ENCODE results near the gene TNK2. TPM values are rescaled to one million over a fixed set of nuclear protein-coding genes. Genes with fewer than 3 reads are reported as not detected.
"Not testable (repeated sequence)": the region's sequence is repeated elsewhere in the genome, so short reads cannot be mapped to it uniquely, and the experiment has no call there.

The TNK2 gene
- total and polyA plus RNA-seq, 2 experiments from 2014 or later: 26.1 to 95.3 TPM

GRCh38 chr3:195921334-195921791, 13.0 kb upstream of the TNK2 start:
- Histone ChIP-seq H3K27ac (no peak overlapping the region), H3K36me3 (no peaks in the 10 kb centered on the region), H3K4me3 (no peak overlapping the region), H3K9me3 (ENCODE audit: low read depth) (no peaks in the 10 kb centered on the region), H3K27me3 (no peaks in the 10 kb centered on the region), H3K4me1 (ENCODE audit: low read depth) (no peaks in the 10 kb centered on the region)
- DNase-seq (ENCODE audit: low read depth in 1 of 2, low spot score in 1 of 2): no peak
- TF ChIP-seq, protein P1, sequence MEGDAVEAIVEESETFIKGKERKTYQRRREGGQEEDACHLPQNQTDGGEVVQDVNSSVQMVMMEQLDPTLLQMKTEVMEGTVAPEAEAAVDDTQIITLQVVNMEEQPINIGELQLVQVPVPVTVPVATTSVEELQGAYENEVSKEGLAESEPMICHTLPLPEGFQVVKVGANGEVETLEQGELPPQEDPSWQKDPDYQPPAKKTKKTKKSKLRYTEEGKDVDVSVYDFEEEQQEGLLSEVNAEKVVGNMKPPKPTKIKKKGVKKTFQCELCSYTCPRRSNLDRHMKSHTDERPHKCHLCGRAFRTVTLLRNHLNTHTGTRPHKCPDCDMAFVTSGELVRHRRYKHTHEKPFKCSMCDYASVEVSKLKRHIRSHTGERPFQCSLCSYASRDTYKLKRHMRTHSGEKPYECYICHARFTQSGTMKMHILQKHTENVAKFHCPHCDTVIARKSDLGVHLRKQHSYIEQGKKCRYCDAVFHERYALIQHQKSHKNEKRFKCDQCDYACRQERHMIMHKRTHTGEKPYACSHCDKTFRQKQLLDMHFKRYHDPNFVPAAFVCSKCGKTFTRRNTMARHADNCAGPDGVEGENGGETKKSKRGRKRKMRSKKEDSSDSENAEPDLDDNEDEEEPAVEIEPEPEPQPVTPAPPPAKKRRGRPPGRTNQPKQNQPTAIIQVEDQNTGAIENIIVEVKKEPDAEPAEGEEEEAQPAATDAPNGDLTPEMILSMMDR (IDR thresholded peaks at IDR 0.05; ENCODE audit: low read depth, low read length): no peak

DNA sequence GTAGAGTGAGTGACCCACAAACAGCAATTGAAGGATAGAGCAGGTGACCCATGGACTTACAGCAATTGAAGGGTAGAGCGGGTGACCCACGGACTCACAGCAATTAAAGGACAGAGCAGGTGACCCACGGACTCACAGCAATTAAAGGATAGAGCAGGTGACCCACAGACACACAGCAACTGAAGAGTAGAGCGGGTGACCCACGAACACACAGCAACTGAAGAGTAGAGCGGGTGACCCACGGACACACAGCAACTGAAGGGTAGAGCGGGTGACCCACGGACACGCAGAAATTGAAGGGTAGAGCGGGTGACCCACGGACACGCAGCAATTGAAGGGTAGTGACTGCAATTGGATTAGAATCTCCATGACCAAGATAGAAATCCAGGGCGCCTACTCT, 9.8 kb upstream of the TNK2 start:
- no peak for DNase-seq (ENCODE audit: low read depth in 1 of 2, low spot score in 1 of 2)
- TF ChIP-seq, protein P1 (IDR thresholded peaks at IDR 0.05; ENCODE audit: low read depth, low read length): no peak
- Histone ChIP-seq H3K27ac (no peak overlapping the region), H3K9me3 (ENCODE audit: low read depth) (no peaks in the 10 kb centered on the region), H3K36me3 (no peaks in the 10 kb centered on the region), H3K4me1 (ENCODE audit: low read depth) (peaks cover 6% of the 10 kb centered on the region), H3K27me3 (no peaks in the 10 kb centered on the region), H3K4me3 (no peak overlapping the region)

GRCh38 chr3:195916991-195917390, 8.6 kb upstream of the TNK2 start:
- Histone ChIP-seq H3K27ac (no peak overlapping the region), H3K27me3 (no peaks in the 10 kb centered on the region), H3K4me1 (ENCODE audit: low read depth) (peaks cover 6% of the 10 kb centered on the region), H3K36me3 (no peaks in the 10 kb centered on the region), H3K9me3 (ENCODE audit: low read depth) (no peaks in the 10 kb centered on the region), H3K4me3 (no peak overlapping the region)
- no peak for DNase-seq (ENCODE audit: low read depth in 1 of 2, low spot score in 1 of 2)
- TF ChIP-seq, protein P1 (IDR thresholded peaks at IDR 0.05; ENCODE audit: low read depth, low read length): no peak

GRCh38 chr3:195916291-195916690, 7.9 kb upstream of the TNK2 start:
- no peaks in the 10 kb centered on the region for H3K9me3 ChIP-seq (ENCODE audit: low read depth)
- no peak for DNase-seq (ENCODE audit: low read depth in 1 of 2, low spot score in 1 of 2)
- no peaks in the 10 kb centered on the region for H3K36me3 ChIP-seq
- TF ChIP-seq, protein P1 (IDR thresholded peaks at IDR 0.05; ENCODE audit: low read depth, low read length): no peak
- no peak overlapping the region for H3K4me3 ChIP-seq
- peaks cover 6% of the 10 kb centered on the region for H3K4me1 ChIP-seq (ENCODE audit: low read depth)
- H3K27me3 ChIP-seq: no peaks in the 10 kb centered on the region
- no peak overlapping the region for H3K27ac ChIP-seq

DNA sequence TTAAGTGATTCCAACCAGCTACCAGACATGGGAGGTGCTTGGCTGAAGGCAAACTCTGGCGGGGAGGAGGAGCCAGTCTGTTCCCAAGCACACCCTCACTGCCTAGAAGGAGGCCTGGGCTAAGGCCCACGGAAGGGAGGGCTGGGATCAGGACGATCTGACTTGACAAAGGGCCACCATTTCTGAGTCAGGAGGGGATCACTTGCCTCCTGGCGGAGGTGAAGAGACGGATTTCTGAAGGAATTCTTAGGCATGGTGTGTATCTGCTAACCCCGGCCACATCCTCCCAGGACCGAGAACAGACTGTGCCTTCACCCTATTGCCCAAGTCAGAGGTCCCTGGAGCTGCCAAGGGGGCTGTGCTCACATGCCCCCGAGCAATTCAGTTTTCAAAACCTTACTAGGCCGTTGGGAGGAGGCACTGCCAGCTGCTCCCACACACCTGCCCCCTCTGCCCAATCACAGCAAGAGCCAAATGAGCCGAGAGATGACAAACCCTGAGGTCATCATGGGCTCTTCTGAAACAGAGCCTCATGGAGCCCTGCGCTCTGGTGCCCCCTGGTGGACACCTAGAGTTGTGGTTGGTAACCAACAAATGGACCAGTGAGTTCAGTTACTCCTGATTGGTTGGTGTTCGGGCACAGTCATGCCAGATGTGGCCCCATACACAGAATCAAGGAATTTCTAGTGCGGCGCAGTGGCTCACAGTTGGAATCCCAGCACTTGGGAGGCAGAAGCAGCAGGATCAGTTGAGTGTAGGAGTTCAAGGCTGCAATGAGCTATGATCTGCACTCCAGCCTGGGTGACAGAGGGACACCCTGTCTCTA, 6.5 kb upstream of the TNK2 start:
- TF ChIP-seq, protein P1 (IDR thresholded peaks at IDR 0.05; ENCODE audit: low read depth, low read length): peak; percentile 97
- Histone ChIP-seq H3K27me3 (no peaks in the 10 kb centered on the region), H3K27ac (peak overlapping the region; percentile 80), H3K9me3 (ENCODE audit: low read depth) (no peaks in the 10 kb centered on the region), H3K4me3 (no peak overlapping the region), H3K36me3 (no peaks in the 10 kb centered on the region), H3K4me1 (ENCODE audit: low read depth) (peaks cover 12% of the 10 kb centered on the region)
- DNase-seq (ENCODE audit: low read depth in 1 of 2, low spot score in 1 of 2): peak; percentile 96 to 97

DNA sequence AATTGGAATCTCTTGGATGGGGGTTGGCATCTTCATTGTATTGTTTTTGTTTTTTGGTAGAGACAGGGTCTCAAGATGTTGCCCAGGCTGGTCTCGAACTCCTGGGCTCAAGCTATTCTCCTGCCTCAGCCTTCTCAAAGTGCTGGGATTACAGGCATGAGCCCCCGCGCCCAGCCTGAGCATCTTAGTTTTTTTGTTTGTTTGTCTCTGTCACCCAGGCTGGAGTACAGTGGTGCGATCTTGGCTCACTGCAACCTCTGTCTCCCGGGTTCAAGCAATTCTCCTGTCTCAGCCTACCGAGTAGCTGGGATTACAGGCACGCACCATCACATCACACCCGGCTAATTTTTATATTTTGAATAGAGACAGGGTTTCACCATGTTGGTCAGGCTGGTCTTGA, 5.8 kb upstream of the TNK2 start:
- H3K36me3 ChIP-seq; H3K27me3 ChIP-seq; H3K9me3 ChIP-seq (ENCODE audit: low read depth); H3K4me3 ChIP-seq; DNase-seq (ENCODE audit: low read depth in 1 of 2, low spot score in 1 of 2): not testable (repeated sequence)
- Histone ChIP-seq H3K27ac (peak overlapping the region; percentile 80), H3K4me1 (ENCODE audit: low read depth) (peaks cover 13% of the 10 kb centered on the region)
